HepG2 (cell line): Measurements from ENCODE around the gene IGLL1. TPM values are rescaled to one million over a fixed set of nuclear protein-coding genes. Genes with fewer than 3 reads are reported as not detected.
"Not testable (repeated sequence)": the region's sequence is repeated elsewhere in the genome, so short reads cannot be mapped to it uniquely, and the experiment has no call there.

Experiments used
- ATAC-seq: fragments of 200-7000 bp; cut with Tn5 transposase; 3 replicates; pipeline ENCODE4 v1.9.1; 2020; ENCODE audit warnings: mild to moderate bottlenecking, moderate library complexity
- BruUV-seq: library from RNA; stranded (reverse); fragments of 400-500 nt; replicated peaks from 2 replicates; lab custom pipeline; 2021; lab: Mats Ljungman, UMichigan
- CTCF ChIA-PET: fragments of 300-600 bp; formaldehyde crosslinking; extraction: SDS; loops from one replicate; lab custom pipeline; 2021; ENCODE audit warnings: low total read pairs, inconsistent platforms, low intra/inter-chr PET ratio; lab: Yijun Ruan, JAX
- POLR2A ChIA-PET: fragments of 350-600 bp; sonication (Branson Sonifier 250); formaldehyde crosslinking; loops from one replicate; lab custom pipeline; 2020; ENCODE audit warnings: antibody characterized with exemption, inconsistent platforms; lab: Yijun Ruan, JAX
- DNase-seq: peaks from one replicate; pipeline ENCODE4 v3.0.0-alpha.2; 2015; ENCODE audit warnings: low spot score
- FAIRE-seq: peaks from 3 replicates; lab custom pipeline; 2011; peaks lifted over from hg19 to GRCh38; lab: Jason Lieb, UNC
- H2AFZ ChIP-seq: one replicate; pipeline ENCODE4 v1.6.1; 2011; ENCODE audit warnings: low read length, inconsistent platforms
- H3K27ac ChIP-seq: fragments of 300-600 bp; 3 replicates; pipeline ENCODE4 v1.8.0; 2011; ENCODE audit warnings: mixed run types, mild to moderate bottlenecking, mixed read lengths, low read length, inconsistent platforms; ENCODE audit not compliant: insufficient read depth; ENCODE audit errors: extremely low read length
- H3K27me3 ChIP-seq, 2 experiments: fragments of 200-600 bp in 1 of 2; 2 replicates in 1 of 2; 3 replicates in 1 of 2; pipeline versions ENCODE4 v1.6.0 to v1.8.0; 2011; ENCODE audit warnings: low read length in 2 of 2, mild to moderate bottlenecking in 2 of 2, moderate library complexity in 2 of 2, inconsistent platforms in 1 of 2; ENCODE audit not compliant: insufficient read depth in 2 of 2, control insufficient read depth in 1 of 2
- H3K36me3 ChIP-seq, 2 experiments: fragments of 200-600 bp in 1 of 2; replicated peaks in 1 of 2; 2 replicates in 1 of 2; 3 replicates in 1 of 2; pipeline versions ENCODE4 v1.5.1 to v1.8.0; 2011; ENCODE audit warnings: low read length in 2 of 2, inconsistent platforms in 1 of 2; ENCODE audit not compliant: insufficient read depth in 2 of 2, control insufficient read depth in 1 of 2
- H3K4me1 ChIP-seq: 2 replicates; pipeline ENCODE4 v1.5.1; 2012; ENCODE audit warnings: low read length, inconsistent platforms; ENCODE audit not compliant: insufficient read depth
- H3K4me2 ChIP-seq: 2 replicates; pipeline ENCODE4 v1.6.0; 2011; ENCODE audit warnings: low read depth, low read length, inconsistent platforms
- H3K4me3 ChIP-seq, 3 experiments: fragments of 200-600 bp in 1 of 3; sonication (generic), shearing (Covaris generic) in 1 of 3; replicated peaks in 1 of 3; 2 replicates each; pipeline ENCODE4 v1.5.1; 2011 to 2016; ENCODE audit warnings: low read length in 3 of 3, inconsistent platforms in 2 of 3, low read depth in 2 of 3, mild to moderate bottlenecking in 2 of 3, control low read depth in 1 of 3, mixed read lengths in 1 of 3; ENCODE audit not compliant: insufficient read depth in 1 of 3
- H3K79me2 ChIP-seq: one replicate; pipeline ENCODE4 v1.6.1; 2011; ENCODE audit warnings: low read length, inconsistent platforms; ENCODE audit not compliant: insufficient read depth
- H3K9ac ChIP-seq: 2 replicates; pipeline ENCODE4 v1.6.0; 2011; ENCODE audit warnings: mild to moderate bottlenecking, low read depth, low read length, inconsistent platforms; ENCODE audit not compliant: insufficient read depth
- H3K9me3 ChIP-seq: 2 replicates; pipeline ENCODE4 v1.5.1; 2012; ENCODE audit warnings: mild to moderate bottlenecking, low read length
- H4K20me1 ChIP-seq: 2 replicates; pipeline ENCODE4 v1.6.0; 2011; ENCODE audit warnings: inconsistent platforms, mild to moderate bottlenecking, low read length, moderate library complexity; ENCODE audit not compliant: insufficient read depth
- REST ChIP-seq, 2 experiments: IDR thresholded peaks; 2 replicates each; pipeline ENCODE4 v1.6.1; 2011 to 2012; ENCODE audit warnings: low read length in 2 of 2, borderline replicate concordance in 1 of 2, low read depth in 1 of 2, mild to moderate bottlenecking in 1 of 2, moderate library complexity in 1 of 2
- WGBS: methylation state at CpG from one replicate; pipeline ENCODE4 v1.1.6; 2017; ENCODE audit warnings: low lambda C conversion rate; 5-methylcytosine and 5-hydroxymethylcytosine counted together
- in situ Hi-C: cut with HindIII; loops from 2 replicates; pipeline ENCODE4 v1.10.0; 2017; ENCODE audit warnings: low pct_unique_long_range_greater_than_20kb; ENCODE audit not compliant: extremely low pct_ligation_motif_present
- intact Hi-C: fragments of 100-400 bp; cut with micrococcal nuclease; formaldehyde crosslinking; loops from one replicate; pipeline ENCODE4 v1.10.0; 2022; ENCODE audit not compliant: unreplicated experiment
- polyA plus RNA-seq, 8 experiments: library from polyadenylated mRNA; depleted of rRNA in 3 of 8; stranded (reverse) in 7 of 8; unstranded in 1 of 8; fragments of >200 nt; fragmentation: Illumina TruSeq in 4 of 8; extraction: Trizol in 4 of 8; gene quantifications; 2 replicates each; pipeline versions ENCODE4 v1.2.1 to v1.2.3, GENCODE V29; 2011 to 2016; ENCODE audit warnings: low read depth in 4 of 8, missing spikeins in 1 of 8, mixed read lengths in 1 of 8; ENCODE audit not compliant: insufficient read depth in 1 of 8
- total RNA-seq, 5 experiments: library from RNA; depleted of rRNA; stranded (reverse); fragments of >200 nt; fragmentation: Illumina TruSeq; extraction: Trizol; gene quantifications; 2 replicates each; pipeline ENCODE4 v1.2.3, GENCODE V29; 2016; ENCODE audit warnings: low read depth in 1 of 5
- TF ChIP-seq, protein P1 (sequence below), 2 experiments: fragments of 450-650 bp in 1 of 2; sonication (generic) in 1 of 2; formaldehyde crosslinking in 1 of 2; IDR thresholded peaks; 2 replicates each; pipeline versions ENCODE4 v1.6.1 to v1.8.0; 2016 to 2022; ENCODE audit warnings: antibody characterized with exemption in 1 of 2, mild to moderate bottlenecking in 1 of 2, missing genetic modification reagents in 1 of 2

The IGLL1 gene
- total and polyA plus RNA-seq, 2 of the 13 experiments (the other 11 are each of a cell fraction or from before 2014, with no cell fraction given), result not detected

GRCh38 chr22:23561025-23561510 is 19.0 kb downstream of the IGLL1 start:
- BruUV-seq, H3K36me3 ChIP-seq, FAIRE-seq, H3K9me3 ChIP-seq, H3K4me3 ChIP-seq, H3K4me1 ChIP-seq, POLR2A ChIA-PET, H3K4me2 ChIP-seq, H3K27ac ChIP-seq, CTCF ChIA-PET, H4K20me1 ChIP-seq, H2AFZ ChIP-seq, intact Hi-C loops, H3K27me3 ChIP-seq, H3K79me2 ChIP-seq, DNase-seq, ATAC-seq, H3K9ac ChIP-seq: not testable (repeated sequence)
- WGBS, result 19% methylated on average over 8 of the region's 24 CpGs
- in situ Hi-C loops, result loop anchor here (25.0 kb wide), 1 partner anchor 399 kb away; no protein-coding TSS in a partner anchor

DNA sequence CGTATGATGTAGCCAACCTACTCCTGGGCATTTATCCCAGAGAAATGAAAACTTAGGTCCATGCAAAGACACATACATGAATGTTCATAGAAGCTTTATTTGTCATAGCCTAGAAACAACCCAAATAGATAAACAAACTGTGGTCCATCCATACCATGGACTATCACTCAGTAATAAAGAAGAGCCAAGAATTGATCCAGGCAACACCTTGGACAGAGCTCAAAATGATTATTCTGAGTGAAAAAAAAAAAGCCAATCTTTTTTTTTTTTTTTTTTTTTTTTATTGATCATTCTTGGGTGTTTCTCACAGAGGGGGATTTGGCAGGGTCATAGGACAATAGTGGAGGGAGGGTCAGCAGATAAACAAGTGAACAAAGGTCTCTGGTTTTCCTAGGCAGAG is 19.9 kb downstream of the IGLL1 start:
- intact Hi-C loops, H3K36me3 ChIP-seq, H3K27me3 ChIP-seq, POLR2A ChIA-PET, H3K27ac ChIP-seq, H3K4me3 ChIP-seq, H3K79me2 ChIP-seq, ATAC-seq, H3K9me3 ChIP-seq, H2AFZ ChIP-seq, H3K4me1 ChIP-seq, CTCF ChIA-PET, BruUV-seq, H3K9ac ChIP-seq, H3K4me2 ChIP-seq, FAIRE-seq, H4K20me1 ChIP-seq, DNase-seq: not testable (repeated sequence)
- TF ChIP-seq REST (IDR thresholded peaks at IDR 0.05; ENCODE audit: borderline replicate concordance in 1 of 2, low read depth in 1 of 2, low read length in 2 of 2), result peak in 1 of 2 experiments; percentile 82; a peak in 2 of 4 replicates
- TF ChIP-seq, protein P1, sequence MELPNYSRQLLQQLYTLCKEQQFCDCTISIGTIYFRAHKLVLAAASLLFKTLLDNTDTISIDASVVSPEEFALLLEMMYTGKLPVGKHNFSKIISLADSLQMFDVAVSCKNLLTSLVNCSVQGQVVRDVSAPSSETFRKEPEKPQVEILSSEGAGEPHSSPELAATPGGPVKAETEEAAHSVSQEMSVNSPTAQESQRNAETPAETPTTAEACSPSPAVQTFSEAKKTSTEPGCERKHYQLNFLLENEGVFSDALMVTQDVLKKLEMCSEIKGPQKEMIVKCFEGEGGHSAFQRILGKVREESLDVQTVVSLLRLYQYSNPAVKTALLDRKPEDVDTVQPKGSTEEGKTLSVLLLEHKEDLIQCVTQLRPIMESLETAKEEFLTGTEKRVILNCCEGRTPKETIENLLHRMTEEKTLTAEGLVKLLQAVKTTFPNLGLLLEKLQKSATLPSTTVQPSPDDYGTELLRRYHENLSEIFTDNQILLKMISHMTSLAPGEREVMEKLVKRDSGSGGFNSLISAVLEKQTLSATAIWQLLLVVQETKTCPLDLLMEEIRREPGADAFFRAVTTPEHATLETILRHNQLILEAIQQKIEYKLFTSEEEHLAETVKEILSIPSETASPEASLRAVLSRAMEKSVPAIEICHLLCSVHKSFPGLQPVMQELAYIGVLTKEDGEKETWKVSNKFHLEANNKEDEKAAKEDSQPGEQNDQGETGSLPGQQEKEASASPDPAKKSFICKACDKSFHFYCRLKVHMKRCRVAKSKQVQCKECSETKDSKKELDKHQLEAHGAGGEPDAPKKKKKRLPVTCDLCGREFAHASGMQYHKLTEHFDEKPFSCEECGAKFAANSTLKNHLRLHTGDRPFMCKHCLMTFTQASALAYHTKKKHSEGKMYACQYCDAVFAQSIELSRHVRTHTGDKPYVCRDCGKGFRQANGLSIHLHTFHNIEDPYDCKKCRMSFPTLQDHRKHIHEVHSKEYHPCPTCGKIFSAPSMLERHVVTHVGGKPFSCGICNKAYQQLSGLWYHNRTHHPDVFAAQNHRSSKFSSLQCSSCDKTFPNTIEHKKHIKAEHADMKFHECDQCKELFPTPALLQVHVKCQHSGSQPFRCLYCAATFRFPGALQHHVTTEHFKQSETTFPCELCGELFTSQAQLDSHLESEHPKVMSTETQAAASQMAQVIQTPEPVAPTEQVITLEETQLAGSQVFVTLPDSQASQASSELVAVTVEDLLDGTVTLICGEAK (IDR thresholded peaks at IDR 0.05), result peak; percentile 15; the same call in 1 of the 2 replicates
- TF ChIP-seq, protein P1 (CRISPR knock-in tag; IDR thresholded peaks at IDR 0.05), result not testable (repeated sequence)
- in situ Hi-C loops, result loop anchor here (25.0 kb wide), 1 partner anchor 398 kb away; no protein-coding TSS in a partner anchor
- WGBS, result 7% methylated on average over 1 of the region's 1 CpG
